ENCODE measurements around the gene RBPJL. TPM values are rescaled to one million over a fixed set of nuclear protein-coding genes. Genes with fewer than 3 reads are reported as not detected.

The RBPJL gene
- total RNA-seq, 1 experiment from 2014 or later, result not detected

- RAD21 ChIA-PET (ENCODE audit: low non-redundant PET in 1 of 2, low total read pairs in 2 of 2, uncharacterized antibody in 2 of 2, unreplicated experiment in 2 of 2), result interaction anchor here in 1 of 2 experiments (0.9 kb wide), 2 partner anchors 125 to 268 kb away, joined by 3 read pairs; no protein-coding TSS in a partner anchor
- H3K27ac ChIP-seq (ENCODE audit: low read depth, low read length), result no peak overlapping the region
- no peak overlapping the region for H3K4me3 ChIP-seq (replicated peaks in 1 of 2; ENCODE audit: low read depth in 1 of 2, low read length in 2 of 2)
- BruUV-seq (replicated peaks), result no TSS peak
- CTCF ChIA-PET, result interaction anchor here (0.6 to 1.7 kb wide), 20 partner anchors 9 to 468 kb away, joined by 3 to 15 read pairs (median 4); partner anchors contain the start of gene SYS1
- H3K9me3 ChIP-seq (ENCODE audit: control insufficient read depth in 1 of 2, insufficient read depth in 1 of 2, low read depth in 1 of 2, low read length in 2 of 2), result no peaks in the 10 kb centered on the region
- H3K79me2 ChIP-seq (ENCODE audit: insufficient read depth, low read length), result no peaks in the 10 kb centered on the region
- no peak for ATAC-seq
- H3K4me2 ChIP-seq (ENCODE audit: low read length), result no peak overlapping the region
- no peaks in the 10 kb centered on the region for H3K9me2 ChIP-seq (ENCODE audit: insufficient read depth)
- no peak overlapping the region for H2AFZ ChIP-seq (ENCODE audit: low read depth, low read length, poor library complexity, severe bottlenecking)
- no peaks in the 10 kb centered on the region for H4K20me1 ChIP-seq (ENCODE audit: insufficient read depth)
- POLR2A ChIA-PET, result interaction anchor here (1.1 kb wide), 1 partner anchor 124 kb away, joined by 5 read pairs; no protein-coding TSS in a partner anchor
- no peak overlapping the region for H3K9ac ChIP-seq (ENCODE audit: low read length)
- TF ChIP-seq EGR1 (IDR thresholded peaks at IDR 0.05; ENCODE audit: low read depth) (no peak), YY1 (IDR thresholded peaks at IDR 0.05; ENCODE audit: extremely low read depth, insufficient replicate concordance, low read depth, low read length) (no peak), ZFX (IDR thresholded peaks at IDR 0.05) (no peak), REST (IDR thresholded peaks at IDR 0.05; ENCODE audit: low read depth) (no peak), ZNF274 (IDR thresholded peaks at IDR 0.05; ENCODE audit: low read depth, low read length) (no peak), FOSL1 (IDR thresholded peaks at IDR 0.05; ENCODE audit: low read depth) (no peak), RAD21 (IDR thresholded peaks at IDR 0.05; ENCODE audit: low read depth) (no peak), SIN3A (IDR thresholded peaks at IDR 0.05; ENCODE audit: low read depth) (no peak), JUND (IDR thresholded peaks at IDR 0.05) (no peak), POLR2A (IDR thresholded peaks at IDR 0.05; ENCODE audit: borderline replicate concordance, extremely low read depth, insufficient read depth, insufficient read length) (no peak), ELF1 (IDR thresholded peaks at IDR 0.05; ENCODE audit: borderline replicate concordance, low read depth) (no peak), ATF3 (IDR thresholded peaks at IDR 0.05) (no peak), TCF7L2 (IDR thresholded peaks at IDR 0.05; ENCODE audit: borderline replicate concordance, extremely low read depth, insufficient read depth, insufficient read length) (no peak), SP1 (IDR thresholded peaks at IDR 0.05; ENCODE audit: low read depth) (no peak)
- H3K27me3 ChIP-seq (ENCODE audit: insufficient read depth, low read length), result no peaks in the 10 kb centered on the region
- H3K36me3 ChIP-seq (ENCODE audit: control insufficient read depth in 1 of 2, insufficient read depth in 2 of 2, low read length in 2 of 2), result no peaks in the 10 kb centered on the region
- H3K4me1 ChIP-seq (ENCODE audit: control insufficient read depth in 1 of 2, insufficient read depth in 2 of 2, low read length in 2 of 2), result peaks cover 0 to 10% of the 10 kb centered on the region in 2 experiments; a peak in 2 of 4 replicates
- intact Hi-C loops (cut with micrococcal nuclease), result loop anchor here (5.0 kb wide), 1 partner anchor 270 kb away; no protein-coding TSS in a partner anchor
- no peak for DNase-seq (ENCODE audit: low read depth, low spot score)
Measured at GRCh38 chr20:45312241-45312640, 5.6 kb downstream of the RBPJL start.
